Upper lobe of left lung (tissue), 4 donors: ENCODE results near the gene FAM180A.

ENCODE experiments used
- CTCF ChIP-seq, 6 experiments: fragments of 450-650 bp in 4 of 6; fragments of 200-600 bp in 2 of 6; sonication (generic) in 2 of 6; IDR thresholded peaks; one replicate each; pipeline ENCODE4 v1.5.1; 2016 to 2019; ENCODE audit warnings: antibody characterized with exemption in 6 of 6
- POLR2AphosphoS5 ChIP-seq, 2 donors: sonication (generic); formaldehyde crosslinking; IDR thresholded peaks; one replicate each; pipeline ENCODE4 v1.5.1; 2017; ENCODE audit warnings: antibody characterized with exemption in 2 of 2

- TF ChIP-seq POLR2AphosphoS5 (IDR thresholded peaks at IDR 0.05): no peak
- no peak for TF ChIP-seq CTCF (IDR thresholded peaks at IDR 0.05)
These were observed 22.4 kb upstream of the FAM180A start for GRCh38 chr7:135771051-135771450.
